ENCODE measurements around the gene CCDC137. TPM values are rescaled to one million over a fixed set of nuclear protein-coding genes. Genes with fewer than 3 reads are reported as not detected.

Gene CCDC137
- polyA plus RNA-seq, 1 donor from 2014 or later: 12.2 TPM

DNA sequence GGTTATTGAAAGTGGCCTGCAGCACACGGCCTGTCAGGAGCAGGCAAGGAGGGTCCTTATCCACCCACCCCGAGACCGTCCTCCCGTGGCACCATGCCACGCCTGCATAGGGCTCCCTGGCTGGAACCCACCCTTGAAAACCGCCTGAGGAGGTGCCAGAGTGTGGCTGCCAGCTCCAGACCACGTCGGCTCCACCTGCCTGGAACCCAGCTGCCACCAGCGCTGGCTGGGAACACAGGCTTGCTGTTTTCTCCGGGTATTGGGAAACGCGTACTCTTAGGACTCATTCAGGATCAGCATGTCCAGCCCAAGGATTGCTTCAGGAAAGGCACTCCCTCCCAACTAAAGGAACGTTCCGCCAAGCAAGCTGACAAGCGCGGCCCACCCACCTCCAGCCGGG is 10.4 kb downstream of the CCDC137 start:
- peaks cover 5% of the 10 kb centered on the region for H3K79me2 ChIP-seq (replicated peaks; ENCODE audit: insufficient read depth, low read length)
- no peak overlapping the region for H3K9ac ChIP-seq (ENCODE audit: low read length)
- H3K36me3 ChIP-seq (ENCODE audit: insufficient read depth, low read length): no peaks in the 10 kb centered on the region
- H3F3A ChIP-seq (ENCODE audit: insufficient read depth, low read length, poor library complexity, severe bottlenecking): no peaks in the 10 kb centered on the region
- H3K9me2 ChIP-seq (ENCODE audit: insufficient read depth, low read length): no peaks in the 10 kb centered on the region
- H3K4me2 ChIP-seq (ENCODE audit: low read length): no peak overlapping the region
- TF ChIP-seq SMC3 (conservative IDR thresholded peaks at IDR 0.05; ENCODE audit: poor library complexity) (no peak), MXI1 (conservative IDR thresholded peaks at IDR 0.05; ENCODE audit: poor library complexity, severe bottlenecking) (no peak), TAF1 (IDR thresholded peaks at IDR 0.05; ENCODE audit: low read depth) (no peak)
- no peak overlapping the region for H2AFZ ChIP-seq (ENCODE audit: low read depth, low read length)
- H3K27me3 ChIP-seq (ENCODE audit: insufficient read depth, low read depth, low read length): no peaks in the 10 kb centered on the region
- H4K20me1 ChIP-seq (ENCODE audit: insufficient read depth): no peaks in the 10 kb centered on the region
- H3K27ac ChIP-seq (ENCODE audit: low read length): no peak overlapping the region
- H3K9me3 ChIP-seq (ENCODE audit: low read length): no peaks in the 10 kb centered on the region
- no peak overlapping the region for H3K4me3 ChIP-seq (ENCODE audit: low read length)

DNA sequence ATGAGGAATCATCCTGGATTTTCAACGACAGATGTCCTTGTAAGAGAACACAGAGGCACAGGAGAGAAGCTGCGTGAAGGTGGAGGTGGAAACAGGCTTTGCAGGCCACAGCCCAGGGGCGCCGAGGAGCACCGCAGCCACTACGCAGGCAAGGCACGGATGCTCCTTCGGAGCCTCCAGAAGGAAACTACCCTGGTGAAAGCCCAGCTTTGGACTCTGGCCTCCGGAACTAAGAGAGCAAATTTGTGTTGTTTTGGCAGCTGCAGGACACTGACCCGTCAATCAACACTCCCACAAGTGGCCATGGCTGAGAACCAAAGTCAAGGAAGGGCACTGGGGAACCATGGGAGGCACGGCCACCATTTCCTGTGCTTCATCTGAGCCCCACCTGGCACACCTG is 13.6 kb downstream of the CCDC137 start:
- peaks cover 32% of the 10 kb centered on the region for H3K79me2 ChIP-seq (replicated peaks; ENCODE audit: insufficient read depth, low read length)
- H3K4me3 ChIP-seq (ENCODE audit: low read length): no peak overlapping the region
- no peaks in the 10 kb centered on the region for H3F3A ChIP-seq (ENCODE audit: insufficient read depth, low read length, poor library complexity, severe bottlenecking)
- H3K36me3 ChIP-seq (ENCODE audit: insufficient read depth, low read length): no peaks in the 10 kb centered on the region
- H3K27ac ChIP-seq (ENCODE audit: low read length): no peak overlapping the region
- H2AFZ ChIP-seq (ENCODE audit: low read depth, low read length): no peak overlapping the region
- H3K4me2 ChIP-seq (ENCODE audit: low read length): no peak overlapping the region
- H4K20me1 ChIP-seq (ENCODE audit: insufficient read depth): peaks cover 4% of the 10 kb centered on the region
- H3K27me3 ChIP-seq (ENCODE audit: insufficient read depth, low read depth, low read length): no peaks in the 10 kb centered on the region
- no peak overlapping the region for H3K9ac ChIP-seq (ENCODE audit: low read length)
- no peaks in the 10 kb centered on the region for H3K9me2 ChIP-seq (ENCODE audit: insufficient read depth, low read length)
- no peak for TF ChIP-seq SMC3 (conservative IDR thresholded peaks at IDR 0.05; ENCODE audit: poor library complexity)
- H3K9me3 ChIP-seq (ENCODE audit: low read length): no peaks in the 10 kb centered on the region

DNA sequence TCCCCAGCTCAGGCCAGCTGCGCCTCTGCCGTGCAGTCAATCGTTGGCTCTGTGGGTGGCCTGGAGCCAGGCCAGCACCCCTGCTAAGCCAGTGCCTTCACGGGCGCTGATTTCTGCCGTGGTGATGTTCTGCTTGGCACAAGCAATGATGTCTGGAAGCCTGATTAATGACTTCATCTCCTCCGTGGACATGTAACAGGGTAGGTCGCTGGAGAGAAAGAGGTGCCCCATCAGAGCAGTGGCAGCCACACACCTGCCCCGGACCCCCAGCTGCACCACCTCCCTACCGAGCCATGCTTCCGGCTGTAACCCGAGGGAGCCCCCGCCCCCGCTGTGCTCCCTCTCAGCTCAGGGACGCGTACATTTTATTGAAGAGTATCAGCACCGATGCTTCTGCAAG is 15.1 kb downstream of the CCDC137 start:
- Histone ChIP-seq H4K20me1 (ENCODE audit: insufficient read depth) (peaks cover 7% of the 10 kb centered on the region), H3K9ac (ENCODE audit: low read length) (no peak overlapping the region), H2AFZ (ENCODE audit: low read depth, low read length) (no peak overlapping the region), H3K27me3 (ENCODE audit: insufficient read depth, low read depth, low read length) (no peaks in the 10 kb centered on the region), H3K79me2 (replicated peaks; ENCODE audit: insufficient read depth, low read length) (peaks cover 37% of the 10 kb centered on the region), H3K4me3 (ENCODE audit: low read length) (no peak overlapping the region), H3K9me2 (ENCODE audit: insufficient read depth, low read length) (no peaks in the 10 kb centered on the region), H3K4me2 (ENCODE audit: low read length) (no peak overlapping the region), H3K9me3 (ENCODE audit: low read length) (no peaks in the 10 kb centered on the region), H3K27ac (ENCODE audit: low read length) (no peak overlapping the region), H3F3A (ENCODE audit: insufficient read depth, low read length, poor library complexity, severe bottlenecking) (no peaks in the 10 kb centered on the region), H3K36me3 (ENCODE audit: insufficient read depth, low read length) (no peaks in the 10 kb centered on the region)
- no peak for TF ChIP-seq SMC3 (conservative IDR thresholded peaks at IDR 0.05; ENCODE audit: poor library complexity)
- TF ChIP-seq TAF1 (IDR thresholded peaks at IDR 0.05; ENCODE audit: low read depth): no peak
- TF ChIP-seq, protein P1, sequence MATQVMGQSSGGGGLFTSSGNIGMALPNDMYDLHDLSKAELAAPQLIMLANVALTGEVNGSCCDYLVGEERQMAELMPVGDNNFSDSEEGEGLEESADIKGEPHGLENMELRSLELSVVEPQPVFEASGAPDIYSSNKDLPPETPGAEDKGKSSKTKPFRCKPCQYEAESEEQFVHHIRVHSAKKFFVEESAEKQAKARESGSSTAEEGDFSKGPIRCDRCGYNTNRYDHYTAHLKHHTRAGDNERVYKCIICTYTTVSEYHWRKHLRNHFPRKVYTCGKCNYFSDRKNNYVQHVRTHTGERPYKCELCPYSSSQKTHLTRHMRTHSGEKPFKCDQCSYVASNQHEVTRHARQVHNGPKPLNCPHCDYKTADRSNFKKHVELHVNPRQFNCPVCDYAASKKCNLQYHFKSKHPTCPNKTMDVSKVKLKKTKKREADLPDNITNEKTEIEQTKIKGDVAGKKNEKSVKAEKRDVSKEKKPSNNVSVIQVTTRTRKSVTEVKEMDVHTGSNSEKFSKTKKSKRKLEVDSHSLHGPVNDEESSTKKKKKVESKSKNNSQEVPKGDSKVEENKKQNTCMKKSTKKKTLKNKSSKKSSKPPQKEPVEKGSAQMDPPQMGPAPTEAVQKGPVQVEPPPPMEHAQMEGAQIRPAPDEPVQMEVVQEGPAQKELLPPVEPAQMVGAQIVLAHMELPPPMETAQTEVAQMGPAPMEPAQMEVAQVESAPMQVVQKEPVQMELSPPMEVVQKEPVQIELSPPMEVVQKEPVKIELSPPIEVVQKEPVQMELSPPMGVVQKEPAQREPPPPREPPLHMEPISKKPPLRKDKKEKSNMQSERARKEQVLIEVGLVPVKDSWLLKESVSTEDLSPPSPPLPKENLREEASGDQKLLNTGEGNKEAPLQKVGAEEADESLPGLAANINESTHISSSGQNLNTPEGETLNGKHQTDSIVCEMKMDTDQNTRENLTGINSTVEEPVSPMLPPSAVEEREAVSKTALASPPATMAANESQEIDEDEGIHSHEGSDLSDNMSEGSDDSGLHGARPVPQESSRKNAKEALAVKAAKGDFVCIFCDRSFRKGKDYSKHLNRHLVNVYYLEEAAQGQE (IDR thresholded peaks at IDR 0.05; ENCODE audit: borderline replicate concordance): no peak

DNA sequence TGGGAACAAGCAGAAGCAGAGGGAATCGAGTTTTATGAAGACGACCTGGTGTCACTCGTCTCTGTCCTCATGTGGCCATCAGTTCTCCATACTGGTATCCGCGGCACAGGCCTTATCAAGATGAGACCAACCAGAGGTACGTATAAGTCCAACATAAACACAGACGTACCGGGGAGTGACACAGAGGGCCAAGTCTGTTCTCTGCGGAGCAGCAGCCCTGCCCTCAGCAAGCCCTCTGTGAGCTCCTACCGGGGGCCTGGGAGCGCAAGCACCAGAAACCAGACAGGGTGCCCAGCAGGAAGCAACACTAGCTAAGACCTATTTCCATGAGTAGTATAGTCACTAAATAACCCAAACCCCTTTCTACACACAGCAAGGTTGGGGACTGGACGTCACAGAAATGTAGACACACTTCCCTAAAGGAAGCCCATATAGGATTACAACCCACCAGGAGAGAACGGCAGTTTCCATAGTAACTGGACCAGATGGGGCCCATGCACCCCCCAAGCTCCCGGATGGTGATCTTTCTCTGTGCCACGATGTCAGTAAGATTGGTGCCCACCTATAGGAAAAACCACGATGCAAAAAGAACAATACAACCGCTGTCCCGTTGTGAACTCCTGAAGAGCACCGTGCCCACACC is 16.1 kb downstream of the CCDC137 start:
- Histone ChIP-seq H3K27me3 (ENCODE audit: insufficient read depth, low read depth, low read length) (no peaks in the 10 kb centered on the region), H3K79me2 (replicated peaks; ENCODE audit: insufficient read depth, low read length) (peaks cover 37% of the 10 kb centered on the region), H3K9me3 (ENCODE audit: low read length) (no peaks in the 10 kb centered on the region), H4K20me1 (ENCODE audit: insufficient read depth) (peaks cover 7% of the 10 kb centered on the region), H3K4me3 (ENCODE audit: low read length) (peak overlapping the region; percentile 100), H3K4me2 (ENCODE audit: low read length) (peak overlapping the region; percentile 63), H3K9ac (ENCODE audit: low read length) (peak overlapping the region; percentile 98), H3F3A (ENCODE audit: insufficient read depth, low read length, poor library complexity, severe bottlenecking) (no peaks in the 10 kb centered on the region), H3K27ac (ENCODE audit: low read length) (peak overlapping the region; percentile 92), H2AFZ (ENCODE audit: low read depth, low read length) (peak overlapping the region; percentile 33), H3K9me2 (ENCODE audit: insufficient read depth, low read length) (no peaks in the 10 kb centered on the region), H3K36me3 (ENCODE audit: insufficient read depth, low read length) (no peaks in the 10 kb centered on the region)
- TF ChIP-seq, protein P1 (IDR thresholded peaks at IDR 0.05; ENCODE audit: borderline replicate concordance): peak; percentile 14
- no peak for TF ChIP-seq RAD21 (conservative IDR thresholded peaks at IDR 0.05)
